GM20000 (cell line): ENCODE results near the gene LRIG1.

Experiments used
- DNase-seq: peaks from one replicate; pipeline ENCODE4 v3.0.0; 2012; ENCODE audit warnings: low spot score
- CTCF ChIP-seq: IDR thresholded peaks from 2 replicates; pipeline ENCODE4 v1.5.1; 2012; ENCODE audit warnings: mild to moderate bottlenecking, control low read depth; ENCODE audit errors: extremely low read depth, missing control alignments

Gene LRIG1

GRCh38 chr3:66430876-66431275 lies 69.9 kb downstream of the LRIG1 start:
- no peak for DNase-seq

DNA sequence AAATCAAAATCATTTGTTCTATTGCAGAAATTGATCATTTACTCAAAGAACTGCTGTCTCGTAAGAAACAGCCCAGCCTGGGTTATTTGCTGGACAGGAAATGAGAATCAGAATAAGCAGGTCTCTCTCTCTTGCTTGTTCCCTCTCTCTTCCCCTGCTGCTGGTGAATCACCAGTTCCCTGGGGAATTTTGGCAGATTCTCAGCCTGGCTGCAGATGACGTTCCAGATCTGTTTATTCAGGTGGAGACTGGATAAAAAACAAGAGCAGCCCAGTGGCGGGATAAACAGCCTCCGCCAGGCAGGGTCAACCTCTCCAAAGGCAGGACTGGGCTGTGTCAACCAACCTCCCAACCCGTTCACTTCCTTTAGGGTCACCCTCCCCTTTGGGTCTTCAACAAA lies 72.1 kb downstream of the LRIG1 start:
- no peak for DNase-seq
- no peak for TF ChIP-seq CTCF

More at GRCh38 chr3:66430876-66431275, 69.9 kb downstream of the LRIG1 start:
- TF ChIP-seq CTCF: no peak

DNA sequence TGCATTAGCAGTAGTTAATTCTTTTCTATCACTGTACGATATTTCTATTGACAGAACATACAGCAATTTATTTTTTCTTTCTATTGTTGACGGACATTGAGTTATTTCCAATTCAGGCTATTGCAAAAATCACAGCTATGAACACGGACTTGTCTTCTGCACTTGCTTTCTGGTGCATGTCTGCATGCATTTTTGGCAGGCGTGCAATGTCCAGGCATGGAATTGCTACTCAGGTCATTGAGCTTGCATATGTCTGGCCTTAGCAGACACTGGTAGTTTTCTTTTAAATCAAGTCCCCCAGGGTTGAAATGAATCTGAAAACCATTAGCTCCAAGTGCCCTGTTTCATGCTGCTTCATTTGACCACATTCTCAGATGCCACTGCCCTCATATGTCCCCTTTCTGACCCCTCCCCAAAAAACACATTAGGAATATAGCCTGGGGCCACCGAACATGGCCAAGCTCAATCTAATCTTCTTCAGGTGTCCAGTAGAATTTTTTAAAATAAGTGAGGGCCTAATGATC lies 72.8 kb downstream of the LRIG1 start:
- TF ChIP-seq CTCF: no peak
- DNase-seq: no peak

GRCh38 chr3:66427352-66427751 lies 73.5 kb downstream of the LRIG1 start:
- no peak for TF ChIP-seq CTCF
- no peak for DNase-seq

DNA sequence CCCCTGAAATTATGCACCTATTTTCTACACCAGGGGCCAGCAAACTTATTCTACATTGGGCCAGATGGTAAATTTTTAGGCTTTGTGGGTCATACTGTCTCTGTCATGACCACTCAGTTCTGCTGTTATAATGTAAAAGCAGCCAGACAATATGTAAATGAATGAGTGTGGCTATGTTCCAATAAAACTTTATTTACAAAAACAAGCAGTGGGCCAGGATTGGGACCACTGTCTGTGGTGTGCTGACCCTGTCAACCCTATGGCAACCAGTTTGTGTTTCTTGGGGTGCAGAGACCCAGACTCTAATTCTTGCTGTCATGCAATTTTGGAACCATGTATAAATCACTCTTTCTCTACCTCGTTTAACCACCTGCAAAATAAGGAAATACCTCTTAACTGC lies 74.7 kb downstream of the LRIG1 start:
- no peak for TF ChIP-seq CTCF
- DNase-seq: no peak

DNA sequence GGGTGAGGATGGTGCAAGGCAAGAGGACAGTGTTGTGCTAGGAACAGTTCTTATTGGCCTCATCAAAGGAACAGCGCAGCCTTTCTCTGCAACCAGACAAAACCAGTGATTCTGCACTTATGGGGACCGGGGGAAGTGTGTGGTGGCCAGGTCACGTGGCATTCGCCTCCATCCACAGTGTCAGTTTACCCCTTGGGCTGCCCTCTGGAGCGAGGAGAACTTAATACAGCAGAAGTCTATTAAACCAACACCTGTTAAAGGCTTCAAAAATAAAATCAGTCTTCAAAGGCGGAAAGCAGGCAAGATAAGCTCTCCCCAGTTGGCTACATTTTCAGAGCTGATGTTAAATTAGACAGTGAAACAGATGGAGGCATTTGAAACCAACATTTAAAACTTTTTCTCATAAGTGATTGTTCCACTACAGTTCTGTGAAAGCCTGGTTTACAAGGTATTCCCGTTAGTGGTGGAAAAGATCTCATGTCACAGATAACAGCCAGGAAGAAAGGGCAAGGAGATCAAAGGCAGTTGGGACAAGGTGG lies 75.2 kb downstream of the LRIG1 start:
- no peak for TF ChIP-seq CTCF
- DNase-seq: no peak

- TF ChIP-seq CTCF: no peak
- DNase-seq: no peak
These were observed 75.8 kb downstream of the LRIG1 start for GRCh38 chr3:66425032-66425431.
